Trophoblast cell (in vitro differentiated cells and primary cell): ENCODE results near the gene OR10D3.

Source experiments
- DNase-seq, 2 donors: peaks; one replicate each; pipeline ENCODE4 v3.0.0-alpha.2; 2016
- H2AFZ ChIP-seq: 2 replicates; pipeline ENCODE4 v1.6.1; 2013; ENCODE audit warnings: low read length, moderate library complexity, mild to moderate bottlenecking; ENCODE audit not compliant: insufficient read depth, poor library complexity
- H2AK5ac ChIP-seq: 2 replicates; pipeline ENCODE4 v1.6.1; 2013; ENCODE audit warnings: mild to moderate bottlenecking, low read length
- H2BK120ac ChIP-seq: 2 replicates; pipeline ENCODE4 v1.6.1; 2013; ENCODE audit warnings: low read length, mild to moderate bottlenecking, moderate library complexity; ENCODE audit not compliant: insufficient read depth, poor library complexity
- H2BK12ac ChIP-seq: 2 replicates; pipeline ENCODE4 v1.6.1; 2013; ENCODE audit warnings: mild to moderate bottlenecking, low read length, moderate library complexity
- H2BK5ac ChIP-seq: 2 replicates; pipeline ENCODE4 v1.6.1; 2013; ENCODE audit warnings: low read length, low read depth, moderate library complexity, mild to moderate bottlenecking; ENCODE audit not compliant: poor library complexity
- H3K14ac ChIP-seq: 2 replicates; pipeline ENCODE4 v1.6.1; 2013; ENCODE audit warnings: mild to moderate bottlenecking, low read length
- H3K18ac ChIP-seq: 2 replicates; pipeline ENCODE4 v1.6.1; 2013; ENCODE audit warnings: mild to moderate bottlenecking, low read length
- H3K23ac ChIP-seq: 2 replicates; pipeline ENCODE4 v1.6.1; 2013; ENCODE audit warnings: low read length
- H3K27ac ChIP-seq: 2 replicates; pipeline ENCODE4 v1.5.1; 2013; ENCODE audit warnings: low read depth, mild to moderate bottlenecking, inconsistent platforms, low read length, moderate library complexity
- H3K27me3 ChIP-seq: 2 replicates; pipeline ENCODE4 v1.6.1; 2013; ENCODE audit warnings: inconsistent platforms, mild to moderate bottlenecking, low read length, moderate library complexity; ENCODE audit not compliant: insufficient read depth
- H3K36me3 ChIP-seq, 2 experiments: 1 replicate in 1 of 2; 2 replicates in 1 of 2; pipeline ENCODE4 v1.6.1; 2013; ENCODE audit warnings: low read length in 2 of 2, mild to moderate bottlenecking in 2 of 2, moderate library complexity in 1 of 2; ENCODE audit not compliant: insufficient read depth in 2 of 2, control insufficient read depth in 1 of 2
- H3K4ac ChIP-seq: 2 replicates; pipeline ENCODE4 v1.6.1; 2013; ENCODE audit warnings: low read depth, mild to moderate bottlenecking, low read length, moderate library complexity
- H3K4me1 ChIP-seq, 2 experiments: 1 replicate in 1 of 2; 2 replicates in 1 of 2; pipeline ENCODE4 v1.6.1; 2013; ENCODE audit warnings: low read length in 2 of 2, mild to moderate bottlenecking in 2 of 2, moderate library complexity in 1 of 2; ENCODE audit not compliant: insufficient read depth in 2 of 2, control insufficient read depth in 1 of 2
- H3K4me2 ChIP-seq: 2 replicates; pipeline ENCODE4 v1.6.1; 2013; ENCODE audit warnings: inconsistent platforms, mild to moderate bottlenecking, low read length, moderate library complexity
- H3K4me3 ChIP-seq: 2 replicates; pipeline ENCODE4 v1.5.1; 2013; ENCODE audit warnings: mild to moderate bottlenecking, low read depth, low read length, inconsistent platforms
- H3K79me1 ChIP-seq: one replicate; pipeline ENCODE4 v1.6.1; 2013; ENCODE audit warnings: low read length
- H3K79me2 ChIP-seq: 2 replicates; pipeline ENCODE4 v1.6.1; 2013; ENCODE audit warnings: low read length, mild to moderate bottlenecking; ENCODE audit not compliant: control insufficient read depth, insufficient read depth, poor library complexity
- H3K9ac ChIP-seq: 2 replicates; pipeline ENCODE4 v1.6.1; 2013; ENCODE audit warnings: mild to moderate bottlenecking, low read length
- H3K9me3 ChIP-seq: 2 replicates; pipeline ENCODE4 v1.6.1; 2013; ENCODE audit warnings: low read depth, mild to moderate bottlenecking, control low read depth, inconsistent platforms, low read length; ENCODE audit not compliant: insufficient read depth
- H4K12ac ChIP-seq: 2 replicates; pipeline ENCODE4 v1.6.1; 2013; ENCODE audit warnings: low read depth, mild to moderate bottlenecking, low read length, moderate library complexity
- H4K8ac ChIP-seq: 2 replicates; pipeline ENCODE4 v1.6.1; 2013; ENCODE audit warnings: low read depth, mild to moderate bottlenecking, low read length, moderate library complexity
- H4K91ac ChIP-seq: one replicate; pipeline ENCODE4 v1.6.1; 2013; ENCODE audit warnings: low read depth, mild to moderate bottlenecking, low read length, moderate library complexity
- WGBS: extraction: QIAGEN DNeasy Blood & Tissue Kit; methylation state at CpG from one replicate; pipeline ENCODE4 v1.1.7; 2013; ENCODE audit warnings: missing lambda C conversion rate; ENCODE audit not compliant: insufficient read length, insufficient coverage; ENCODE audit errors: extremely low coverage; 5-methylcytosine and 5-hydroxymethylcytosine counted together

The OR10D3 gene

DNA sequence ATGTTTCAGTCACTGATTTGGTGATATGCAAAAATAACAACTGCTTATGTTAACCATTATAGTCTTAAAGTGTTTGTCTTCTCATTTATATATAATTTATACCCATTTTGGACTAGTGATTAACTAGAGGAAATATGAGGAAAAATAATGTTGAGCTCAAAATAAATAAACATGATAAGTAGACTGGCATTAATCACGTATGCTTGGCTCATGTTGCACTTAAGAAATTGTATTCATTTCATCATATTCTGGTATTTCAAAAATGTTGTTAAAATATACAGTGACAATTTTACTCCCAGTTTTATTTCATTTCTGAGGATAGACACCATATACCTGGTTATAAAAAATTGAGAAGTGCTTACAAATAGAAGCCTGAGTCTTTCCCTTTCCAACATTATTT is 3.8 kb upstream of the OR10D3 start:
- Histone ChIP-seq H3K79me2 (no peaks in the 10 kb centered on the region), H2BK12ac (no peak overlapping the region), H2BK120ac (no peak overlapping the region), H3K79me1 (no peaks in the 10 kb centered on the region), H3K23ac (no peak overlapping the region), H3K4me3 (no peak overlapping the region), H3K27ac (no peak overlapping the region), H4K8ac (no peak overlapping the region), H3K4ac (no peak overlapping the region), H3K14ac (no peak overlapping the region), H3K9ac (no peak overlapping the region), H3K36me3 (no peaks in the 10 kb centered on the region), H3K27me3 (no peaks in the 10 kb centered on the region), H2BK5ac (no peak overlapping the region), H2AFZ (no peak overlapping the region), H4K12ac (no peak overlapping the region), H3K4me2 (no peak overlapping the region), H3K18ac (no peak overlapping the region), H3K9me3 (peaks cover 2% of the 10 kb centered on the region), H3K4me1 (no peaks in the 10 kb centered on the region), H2AK5ac (no peak overlapping the region), H4K91ac (no peak overlapping the region)
- WGBS, result no CpG with 5 or more reads among the region's 1 CpG
- DNase-seq, result no peak

DNA sequence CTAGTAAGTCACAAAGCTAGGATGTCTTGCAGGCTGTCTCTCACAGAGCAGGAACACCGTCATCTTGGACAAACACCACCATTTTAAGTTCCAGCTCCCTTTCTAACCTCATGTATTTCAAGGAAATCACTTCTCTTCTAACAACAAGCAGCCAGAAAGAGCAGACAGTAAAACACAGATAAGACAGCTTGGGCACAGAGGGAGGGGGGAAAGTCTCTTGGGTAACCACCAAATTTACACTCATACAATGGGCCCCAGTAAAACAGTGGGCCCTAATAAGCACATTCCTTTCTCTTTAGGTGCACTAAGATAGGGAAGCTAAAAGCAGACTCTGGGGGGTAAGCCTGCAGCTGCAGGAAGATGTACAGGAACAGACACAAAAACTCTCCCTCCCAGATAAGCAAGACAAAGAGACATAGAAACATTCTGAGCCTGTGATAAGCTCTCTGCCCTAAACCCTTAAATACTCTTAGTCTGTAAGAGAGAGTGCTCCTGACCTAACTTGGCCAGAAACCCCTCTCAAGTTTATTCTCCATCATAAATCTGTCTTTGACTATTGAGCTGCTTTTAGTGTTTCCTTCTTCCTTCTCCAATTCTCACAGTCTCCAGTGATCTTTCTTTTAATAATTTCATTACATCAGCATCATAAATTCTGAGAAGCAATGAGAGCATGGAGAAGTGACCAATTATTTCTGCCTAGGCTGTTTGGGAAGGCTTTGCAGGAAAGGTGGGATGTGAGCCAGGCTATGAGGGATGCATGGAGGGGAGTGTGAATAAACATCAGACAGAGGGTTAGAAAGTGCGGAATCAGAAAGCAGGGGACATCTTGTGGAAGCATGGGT is 7.4 kb downstream of the OR10D3 start:
- H4K12ac ChIP-seq, result no peak overlapping the region
- H2BK5ac ChIP-seq, result no peak overlapping the region
- no peak overlapping the region for H4K8ac ChIP-seq
- no peaks in the 10 kb centered on the region for H3K4me1 ChIP-seq
- no CpG with 5 or more reads among the region's 2 CpGs for WGBS
- H2AK5ac ChIP-seq, result no peak overlapping the region
- no peak overlapping the region for H2BK12ac ChIP-seq
- no peaks in the 10 kb centered on the region for H3K79me2 ChIP-seq
- H3K4me3 ChIP-seq, result no peak overlapping the region
- no peak overlapping the region for H3K14ac ChIP-seq
- DNase-seq, result no peak
- no peak overlapping the region for H3K18ac ChIP-seq
- no peak overlapping the region for H3K4ac ChIP-seq
- H2BK120ac ChIP-seq, result no peak overlapping the region
- H3K23ac ChIP-seq, result no peak overlapping the region
- no peaks in the 10 kb centered on the region for H3K9me3 ChIP-seq
- no peak overlapping the region for H3K9ac ChIP-seq
- H3K27me3 ChIP-seq, result no peaks in the 10 kb centered on the region
- no peaks in the 10 kb centered on the region for H3K79me1 ChIP-seq
- no peak overlapping the region for H3K4me2 ChIP-seq
- no peak overlapping the region for H4K91ac ChIP-seq
- no peaks in the 10 kb centered on the region for H3K36me3 ChIP-seq
- no peak overlapping the region for H2AFZ ChIP-seq
- H3K27ac ChIP-seq, result no peak overlapping the region

DNA sequence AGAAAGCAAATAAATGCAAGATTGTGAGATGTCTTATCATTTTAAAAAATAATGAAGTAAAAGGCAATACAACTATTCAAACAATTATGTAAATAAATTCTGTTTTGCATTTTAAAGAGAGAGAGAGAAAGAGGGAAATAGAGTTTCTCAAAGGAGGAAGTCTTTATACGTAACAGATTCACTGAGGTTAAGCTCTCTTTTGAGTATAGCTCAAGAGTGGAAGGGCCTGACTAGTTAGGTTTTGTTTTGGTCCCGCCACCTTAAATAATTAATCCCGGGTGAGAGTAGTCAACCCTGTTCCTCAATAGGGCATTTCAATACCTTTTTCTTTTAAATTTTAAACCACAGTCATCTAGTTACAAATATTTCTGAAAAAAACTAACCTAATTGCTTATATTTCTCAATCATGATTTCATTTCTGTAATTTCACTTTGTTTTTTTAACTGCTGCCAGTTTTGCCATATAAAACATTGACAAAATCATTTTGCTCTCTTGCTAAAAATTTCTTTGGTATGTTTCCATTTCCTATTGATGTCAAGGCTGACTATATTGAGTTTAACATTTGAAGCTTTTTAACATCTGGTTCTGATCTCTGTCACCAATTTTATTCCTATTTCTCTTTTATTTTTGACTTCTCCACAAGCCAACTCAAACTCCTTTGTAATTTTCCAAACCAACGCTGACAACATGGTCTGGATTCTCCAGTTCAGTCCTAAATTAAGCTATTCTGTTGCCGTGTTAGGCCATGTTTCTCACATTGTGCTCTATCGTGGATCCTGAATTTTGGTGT is 10.3 kb downstream of the OR10D3 start:
- Histone ChIP-seq H3K9me3 (no peaks in the 10 kb centered on the region), H3K27ac (no peak overlapping the region), H3K4me3 (no peak overlapping the region), H3K9ac (no peak overlapping the region), H3K14ac (no peak overlapping the region), H2AK5ac (no peak overlapping the region), H3K79me1 (no peaks in the 10 kb centered on the region), H4K91ac (no peak overlapping the region), H3K27me3 (no peaks in the 10 kb centered on the region), H4K8ac (no peak overlapping the region), H2BK12ac (no peak overlapping the region), H3K18ac (no peak overlapping the region), H3K4me1 (no peaks in the 10 kb centered on the region), H4K12ac (no peak overlapping the region), H3K4ac (no peak overlapping the region), H2BK5ac (no peak overlapping the region), H3K4me2 (no peak overlapping the region), H3K23ac (no peak overlapping the region), H3K79me2 (no peaks in the 10 kb centered on the region), H3K36me3 (no peaks in the 10 kb centered on the region), H2BK120ac (no peak overlapping the region), H2AFZ (no peak overlapping the region)
- WGBS, result no CpG with 5 or more reads among the region's 6 CpGs
- no peak for DNase-seq

- Histone ChIP-seq H3K4me1 (no peaks in the 10 kb centered on the region), H3K79me2 (no peaks in the 10 kb centered on the region), H2AK5ac (no peak overlapping the region), H3K36me3 (no peaks in the 10 kb centered on the region), H3K4me3 (no peak overlapping the region), H3K23ac (no peak overlapping the region), H3K9ac (no peak overlapping the region), H2BK12ac (no peak overlapping the region), H4K91ac (no peak overlapping the region), H4K12ac (no peak overlapping the region), H3K9me3 (no peaks in the 10 kb centered on the region), H2AFZ (no peak overlapping the region), H3K4ac (no peak overlapping the region), H3K27ac (no peak overlapping the region), H2BK120ac (no peak overlapping the region), H3K79me1 (no peaks in the 10 kb centered on the region), H4K8ac (no peak overlapping the region), H3K14ac (no peak overlapping the region), H3K4me2 (no peak overlapping the region), H3K18ac (no peak overlapping the region), H2BK5ac (no peak overlapping the region), H3K27me3 (no peaks in the 10 kb centered on the region)
- no peak for DNase-seq
- WGBS, result 100% methylated on average over 1 of the region's 6 CpGs
These were observed 11.4 kb downstream of the OR10D3 start for GRCh38 chr11:124194293-124195188.
